CD14-positive monocyte (primary cell): ENCODE data around the gene BSDC1. TPM values are rescaled to one million over a fixed set of nuclear protein-coding genes. Genes with fewer than 3 reads are reported as not detected.

Experiments
- DNase-seq, 3 donors: peaks; one replicate each; pipeline ENCODE4 v3.0.0-alpha.2; 2011 to 2022
- H2AFZ ChIP-seq: 2 replicates; pipeline ENCODE4 v1.6.0; 2012; ENCODE audit warnings: mild to moderate bottlenecking, low read depth, low read length, inconsistent platforms; ENCODE audit not compliant: insufficient read depth, poor library complexity, severe bottlenecking
- H3K27ac ChIP-seq, 2 donors: 1 replicate in 1 of 2; 2 replicates in 1 of 2; pipeline ENCODE4 v1.5.1; 2012 to 2013; ENCODE audit warnings: low read length in 2 of 2, control low read depth in 1 of 2, inconsistent platforms in 1 of 2, low read depth in 1 of 2, mild to moderate bottlenecking in 1 of 2
- H3K27me3 ChIP-seq, 2 donors: one replicate each; pipeline versions ENCODE4 v1.6.0 to v1.6.1; 2011 to 2013; ENCODE audit warnings: low read length in 2 of 2; ENCODE audit not compliant: control insufficient read depth in 2 of 2, insufficient read depth in 2 of 2
- H3K36me3 ChIP-seq, 2 donors: replicated peaks in 1 of 2; 1 replicate in 1 of 2; 2 replicates in 1 of 2; pipeline versions ENCODE4 v1.5.1 to v1.6.1; 2012 to 2013; ENCODE audit warnings: low read length in 2 of 2, control low read depth in 1 of 2, inconsistent platforms in 1 of 2, mild to moderate bottlenecking in 1 of 2; ENCODE audit not compliant: insufficient read depth in 2 of 2, control insufficient read depth in 1 of 2
- H3K4me1 ChIP-seq, 2 donors: 1 replicate in 1 of 2; 2 replicates in 1 of 2; pipeline versions ENCODE4 v1.5.1 to v1.6.1; 2012 to 2013; ENCODE audit warnings: low read length in 2 of 2, control low read depth in 1 of 2, inconsistent platforms in 1 of 2, mild to moderate bottlenecking in 1 of 2, moderate library complexity in 1 of 2; ENCODE audit not compliant: insufficient read depth in 2 of 2, control insufficient read depth in 1 of 2
- H3K4me2 ChIP-seq: replicated peaks from 2 replicates; pipeline ENCODE3; 2012; ENCODE audit warnings: low read length, moderate library complexity, mild to moderate bottlenecking; ENCODE audit not compliant: poor library complexity, severe bottlenecking; ENCODE audit errors: extremely low read depth
- H3K4me3 ChIP-seq, 3 experiments: fragments of 200-600 bp in 1 of 3; sonication (generic) in 1 of 3; replicated peaks in 1 of 3; 1 replicate in 2 of 3; 2 replicates in 1 of 3; pipeline ENCODE4 v1.5.1; 2011 to 2013; ENCODE audit warnings: low read length in 3 of 3, mild to moderate bottlenecking in 3 of 3, control low read depth in 2 of 3, low read depth in 2 of 3, inconsistent platforms in 1 of 3, moderate library complexity in 1 of 3
- H3K79me2 ChIP-seq: 2 replicates; pipeline ENCODE4 v1.6.0; 2012; ENCODE audit warnings: mild to moderate bottlenecking, control low read depth, inconsistent platforms, low read length, moderate library complexity; ENCODE audit not compliant: insufficient read depth
- H3K9ac ChIP-seq: 2 replicates; pipeline ENCODE4 v1.6.0; 2017; ENCODE audit warnings: low read length, mild to moderate bottlenecking; ENCODE audit not compliant: insufficient read depth, poor library complexity, severe bottlenecking
- H3K9me3 ChIP-seq, 2 donors: replicated peaks in 1 of 2; 1 replicate in 1 of 2; 2 replicates in 1 of 2; pipeline versions ENCODE4 v1.5.1 to v1.6.1; 2012 to 2013; ENCODE audit warnings: low read length in 2 of 2, control low read depth in 1 of 2; ENCODE audit not compliant: control insufficient read depth in 1 of 2, insufficient read depth in 1 of 2
- H4K20me1 ChIP-seq: 2 replicates; pipeline ENCODE4 v1.6.0; 2012; ENCODE audit warnings: mild to moderate bottlenecking, low read length, control low read depth, moderate library complexity; ENCODE audit not compliant: insufficient read depth
- H3K27ac Mint-ChIP-seq, 7 donors: one replicate each; pipeline ENCODE4 v1.8.0; 2020; ENCODE audit warnings: mild to moderate bottlenecking in 7 of 7, mixed read lengths in 7 of 7, moderate library complexity in 6 of 7, inconsistent platforms in 2 of 7
- H3K27me3 Mint-ChIP-seq, 3 donors: one replicate each; pipeline ENCODE4 v1.8.0; 2021 to 2022; ENCODE audit warnings: low read depth in 3 of 3, mild to moderate bottlenecking in 3 of 3, mixed read lengths in 3 of 3, moderate library complexity in 3 of 3, inconsistent platforms in 1 of 3
- H3K36me3 Mint-ChIP-seq, 2 donors: one replicate each; pipeline ENCODE4 v1.8.0; 2020; ENCODE audit warnings: mixed read lengths in 2 of 2, inconsistent platforms in 1 of 2, mild to moderate bottlenecking in 1 of 2
- H3K4me1 Mint-ChIP-seq: one replicate; pipeline ENCODE4 v1.8.0; 2020; ENCODE audit warnings: mild to moderate bottlenecking, mixed read lengths
- H3K4me3 Mint-ChIP-seq, 2 donors: one replicate each; pipeline ENCODE4 v1.8.0; 2020; ENCODE audit warnings: mild to moderate bottlenecking in 2 of 2, mixed read lengths in 2 of 2, moderate library complexity in 1 of 2
- H3K9me3 Mint-ChIP-seq, 7 donors: one replicate each; pipeline ENCODE4 v1.8.0; 2020 to 2022; ENCODE audit warnings: mixed read lengths in 7 of 7, mild to moderate bottlenecking in 6 of 7, moderate library complexity in 6 of 7, inconsistent platforms in 2 of 7
- WGBS: methylation state at CpG from one replicate; pipeline ENCODE4 v1.1.5; 2013; ENCODE audit warnings: missing lambda C conversion rate; ENCODE audit not compliant: insufficient coverage; 5-methylcytosine and 5-hydroxymethylcytosine counted together
- intact Hi-C, 2 donors: fragments of 100-400 bp; cut with micrococcal nuclease; formaldehyde crosslinking; loops; one replicate each; pipeline versions ENCODE4 v1.15.0 to v1.15.1; 2023
- polyA plus RNA-seq, 3 donors: library from polyadenylated mRNA; depleted of rRNA in 1 of 3; unstranded in 2 of 3; stranded (reverse) in 1 of 3; fragments of 300-500 nt in 2 of 3; fragments of >200 nt in 1 of 3; fragmentation: Illumina TruSeq in 2 of 3; gene quantifications; 1 replicate in 2 of 3; 2 replicates in 1 of 3; pipeline ENCODE4 v1.2.3, GENCODE V29; 2012 to 2021
- TF ChIP-seq, protein P1 (sequence below): fragments of 200-600 bp; IDR thresholded peaks from one replicate; pipeline ENCODE4 v1.8.0; 2022; ENCODE audit warnings: antibody characterized with exemption, mild to moderate bottlenecking

Gene BSDC1
- polyA plus RNA-seq, 3 donors: 19.0 to 42.4 (median 23.7) TPM

DNA sequence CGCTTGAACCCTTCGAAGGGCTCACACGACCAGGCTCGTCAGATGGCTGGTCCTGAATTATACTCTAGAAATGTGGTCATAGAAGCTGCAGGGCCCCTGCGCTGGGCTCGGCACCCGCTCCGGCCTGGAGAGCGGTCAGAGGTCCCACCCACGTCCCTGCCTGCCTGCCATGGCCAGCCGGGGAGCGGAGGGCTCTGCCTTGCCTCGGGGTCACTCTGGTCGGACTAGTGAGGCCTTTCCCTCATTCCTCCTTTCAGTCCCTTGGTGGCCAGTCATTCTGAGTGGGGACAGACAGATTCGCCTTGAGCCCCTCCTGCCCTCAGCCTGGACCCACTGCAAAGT, 57.7 kb downstream of the BSDC1 start:
- Histone ChIP-seq H3K4me2 (peak overlapping the region; percentile 83), H3K36me3 (peaks cover 19 to 28% of the 10 kb centered on the region in 2 donors), H3K9me3 (no peaks in the 10 kb centered on the region), H3K4me3 (peak overlapping the region in 2 of 3 experiments; percentile 11 to 76), H3K27me3 (peaks cover 7 to 15% of the 10 kb centered on the region in 2 donors), H3K4me1 (peaks cover 51 to 66% of the 10 kb centered on the region in 2 donors), H2AFZ (no peak overlapping the region), H3K9ac (peak overlapping the region; percentile 87), H3K27ac (peak overlapping the region; percentile 94 to 100), H4K20me1 (peaks cover 36% of the 10 kb centered on the region), H3K79me2 (no peaks in the 10 kb centered on the region)
- no peak for DNase-seq
- Mint-ChIP-seq H3K9me3 (peaks cover 0 to 8% (median 4%) of the 10 kb centered on the region in 7 donors), H3K27me3 (peaks cover 24 to 27% (median 24%) of the 10 kb centered on the region in 3 donors), H3K4me1 (peaks cover 54% of the 10 kb centered on the region), H3K4me3 (peak overlapping the region; percentile 71 to 77), H3K36me3 (peaks cover 39 to 52% of the 10 kb centered on the region in 2 donors), H3K27ac (peak overlapping the region; percentile 95 to 99 (median 99))
- intact Hi-C loops: loop anchor here (2.0 to 5.0 kb wide), 4 partner anchors 14 to 399 kb away; partner anchors contain the start of genes BSDC1 (in 1 of the 2) and PTP4A2 (in 1 of the 2)
- TF ChIP-seq, protein P1, sequence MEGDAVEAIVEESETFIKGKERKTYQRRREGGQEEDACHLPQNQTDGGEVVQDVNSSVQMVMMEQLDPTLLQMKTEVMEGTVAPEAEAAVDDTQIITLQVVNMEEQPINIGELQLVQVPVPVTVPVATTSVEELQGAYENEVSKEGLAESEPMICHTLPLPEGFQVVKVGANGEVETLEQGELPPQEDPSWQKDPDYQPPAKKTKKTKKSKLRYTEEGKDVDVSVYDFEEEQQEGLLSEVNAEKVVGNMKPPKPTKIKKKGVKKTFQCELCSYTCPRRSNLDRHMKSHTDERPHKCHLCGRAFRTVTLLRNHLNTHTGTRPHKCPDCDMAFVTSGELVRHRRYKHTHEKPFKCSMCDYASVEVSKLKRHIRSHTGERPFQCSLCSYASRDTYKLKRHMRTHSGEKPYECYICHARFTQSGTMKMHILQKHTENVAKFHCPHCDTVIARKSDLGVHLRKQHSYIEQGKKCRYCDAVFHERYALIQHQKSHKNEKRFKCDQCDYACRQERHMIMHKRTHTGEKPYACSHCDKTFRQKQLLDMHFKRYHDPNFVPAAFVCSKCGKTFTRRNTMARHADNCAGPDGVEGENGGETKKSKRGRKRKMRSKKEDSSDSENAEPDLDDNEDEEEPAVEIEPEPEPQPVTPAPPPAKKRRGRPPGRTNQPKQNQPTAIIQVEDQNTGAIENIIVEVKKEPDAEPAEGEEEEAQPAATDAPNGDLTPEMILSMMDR: no peak
- WGBS: 38% methylated on average over 15 of the region's 15 CpGs

DNA sequence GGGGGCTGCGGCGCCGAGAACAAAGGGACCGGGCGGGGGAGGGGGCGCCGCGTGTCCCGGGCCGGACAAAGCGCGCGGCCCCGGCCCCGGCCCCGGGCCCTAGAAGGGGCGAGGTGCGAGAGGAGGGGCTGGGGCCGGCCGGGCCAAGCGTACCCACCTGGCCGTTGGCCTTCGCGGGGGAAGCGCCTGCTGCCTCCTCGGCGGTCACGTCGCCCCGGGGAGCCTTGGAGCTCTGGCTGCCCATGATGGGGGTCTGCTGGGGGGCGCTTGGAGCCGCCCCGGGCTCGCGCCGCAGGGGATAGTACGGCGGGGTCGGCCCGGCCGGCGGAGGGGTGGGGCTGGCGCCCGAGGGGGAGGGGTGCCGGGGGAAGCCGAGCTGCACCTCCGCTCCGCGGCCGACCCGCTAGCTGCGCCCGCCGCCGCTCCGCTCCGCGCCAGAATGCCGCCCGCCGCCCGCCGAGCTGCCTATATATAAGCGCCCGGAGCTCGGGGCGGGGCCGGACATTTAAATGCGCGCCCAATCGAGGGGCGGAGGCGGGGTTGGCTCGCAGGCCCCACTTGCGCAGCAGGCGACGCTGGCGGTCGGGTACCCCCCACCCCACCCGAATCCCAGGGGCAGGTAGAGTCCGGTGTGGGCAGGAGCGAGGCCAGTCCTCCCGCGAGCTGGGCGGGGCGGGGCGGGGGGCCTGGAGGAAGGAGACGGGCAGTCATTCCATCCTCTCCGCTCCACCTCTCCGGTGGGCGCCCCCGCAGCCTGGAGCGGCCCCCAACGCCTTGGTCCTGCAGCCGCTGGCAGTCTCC, 58.3 kb downstream of the BSDC1 start, which contains the start of gene MARCKSL1:
TSS of gene MARCKSL1 (minus strand) at position 444 of the 801 bp plus-strand sequence. CDS start at position 244, 200 bp downstream.
- H2AFZ ChIP-seq: no peak within 1 kb of the TSS
- H3K9me3 ChIP-seq: no peaks in the 10 kb centered on the region
- Mint-ChIP-seq H3K27ac (peak within 1 kb of the TSS; percentile 95 to 99 (median 99)), H3K4me3 (peak within 1 kb of the TSS; percentile 86 to 93), H3K9me3 (peaks cover 0 to 8% (median 4%) of the 10 kb centered on the region in 7 donors), H3K27me3 (peaks cover 24 to 27% (median 24%) of the 10 kb centered on the region in 3 donors), H3K36me3 (peaks cover 45 to 58% of the 10 kb centered on the region in 2 donors), H3K4me1 (peaks cover 54% of the 10 kb centered on the region)
- H3K27me3 ChIP-seq: peaks cover 7 to 15% of the 10 kb centered on the region in 2 donors
- H3K4me1 ChIP-seq: peaks cover 51 to 66% of the 10 kb centered on the region in 2 donors
- H3K9ac ChIP-seq: peak within 1 kb of the TSS; percentile 87
- TF ChIP-seq, protein P1: no peak
- H3K27ac ChIP-seq: peak within 1 kb of the TSS; percentile 94 to 100
- DNase-seq: peak; percentile 63 to 70 (median 64)
- under 1% methylated on average over 86 of the region's 95 CpGs for WGBS
- peak within 1 kb of the TSS; percentile 23 to 76 (median 70) for H3K4me3 ChIP-seq
- H3K79me2 ChIP-seq: no peaks in the 10 kb centered on the region
- intact Hi-C loops: loop anchor here (2.0 to 5.0 kb wide), 6 partner anchors 15 to 399 kb away; partner anchors contain the start of genes BSDC1 (in 1 of the 2), HDAC1 (in 1 of the 2) and PTP4A2 (in 1 of the 2)
- H3K36me3 ChIP-seq: peaks cover 25 to 33% of the 10 kb centered on the region in 2 donors
- H4K20me1 ChIP-seq: peaks cover 42% of the 10 kb centered on the region
- H3K4me2 ChIP-seq: peak within 1 kb of the TSS; percentile 83
